Parathyroid adenoma (tissue), 2 donors: ENCODE measurements around the gene LDHAL6B.

ENCODE experiments used
- H2AFZ ChIP-seq: fragments of 300-600 bp; sonication (generic); one replicate; pipeline ENCODE4 v1.7.0; 2017; ENCODE audit warnings: antibody characterized with exemption, mild to moderate bottlenecking
- H3K27ac ChIP-seq: fragments of 300-600 bp; sonication (generic); one replicate; pipeline ENCODE4 v1.7.0; 2017
- H3K27me3 ChIP-seq: fragments of 300-600 bp; sonication (generic); one replicate; pipeline ENCODE4 v1.7.0; 2017; ENCODE audit warnings: low read length; ENCODE audit not compliant: control insufficient read depth, insufficient read depth
- H3K36me3 ChIP-seq: fragments of 300-600 bp; sonication (generic); one replicate; pipeline ENCODE4 v1.7.0; 2017; ENCODE audit warnings: low read length; ENCODE audit not compliant: control insufficient read depth, insufficient read depth
- H3K4me1 ChIP-seq: fragments of 300-600 bp; sonication (generic); one replicate; pipeline ENCODE4 v1.7.0; 2017; ENCODE audit warnings: control low read depth
- H3K4me2 ChIP-seq: fragments of 300-600 bp; sonication (generic); one replicate; pipeline ENCODE4 v1.7.0; 2017; ENCODE audit warnings: low read length
- H3K4me3 ChIP-seq: fragments of 300-600 bp; sonication (generic); one replicate; pipeline ENCODE4 v1.7.0; 2017; ENCODE audit warnings: low read depth, low read length
- H3K79me2 ChIP-seq: fragments of 300-600 bp; sonication (generic); one replicate; pipeline ENCODE4 v1.7.0; 2017; ENCODE audit warnings: control low read depth
- H3K9ac ChIP-seq: fragments of 300-600 bp; sonication (generic); one replicate; pipeline ENCODE4 v1.7.0; 2017; ENCODE audit warnings: mild to moderate bottlenecking
- H3K9me3 ChIP-seq: fragments of 300-600 bp; sonication (generic); one replicate; pipeline ENCODE4 v1.7.0; 2017; ENCODE audit warnings: low read length; ENCODE audit not compliant: control insufficient read depth
- CTCF ChIP-seq: fragments of 300-600 bp; sonication (generic); IDR thresholded peaks from one replicate; pipeline ENCODE4 v1.7.0; 2017; ENCODE audit warnings: antibody characterized with exemption, mild to moderate bottlenecking
- donor health status: primary hyperparathyroidism.

The LDHAL6B gene

GRCh38 chr15:59174835-59175831 is 31.5 kb upstream of the LDHAL6B start:
- Histone ChIP-seq H2AFZ (peak overlapping the region; percentile 56), H3K27ac (no peak overlapping the region), H3K9me3 (no peaks in the 10 kb centered on the region), H3K9ac (no peak overlapping the region), H3K27me3 (no peaks in the 10 kb centered on the region), H3K4me1 (no peaks in the 10 kb centered on the region), H3K79me2 (no peaks in the 10 kb centered on the region), H3K4me3 (no peak overlapping the region), H3K4me2 (no peak overlapping the region), H3K36me3 (no peaks in the 10 kb centered on the region)
- TF ChIP-seq CTCF = peak; percentile 29

- Histone ChIP-seq H3K36me3 (no peaks in the 10 kb centered on the region), H3K27ac (no peak overlapping the region), H3K27me3 (no peaks in the 10 kb centered on the region), H3K79me2 (no peaks in the 10 kb centered on the region), H3K9ac (no peak overlapping the region), H3K9me3 (no peaks in the 10 kb centered on the region), H3K4me1 (no peaks in the 10 kb centered on the region), H2AFZ (no peak overlapping the region), H3K4me3 (no peak overlapping the region), H3K4me2 (no peak overlapping the region)
- no peak for TF ChIP-seq CTCF
Measured at GRCh38 chr15:59176653-59177316, 29.9 kb upstream of the LDHAL6B start.

GRCh38 chr15:59177317-59177660 is 29.4 kb upstream of the LDHAL6B start:
- Histone ChIP-seq H3K27ac (no peak overlapping the region), H3K79me2 (no peaks in the 10 kb centered on the region), H3K9ac (no peak overlapping the region), H3K36me3 (no peaks in the 10 kb centered on the region), H3K9me3 (no peaks in the 10 kb centered on the region), H2AFZ (no peak overlapping the region), H3K4me1 (no peaks in the 10 kb centered on the region), H3K4me2 (no peak overlapping the region), H3K27me3 (no peaks in the 10 kb centered on the region), H3K4me3 (no peak overlapping the region)
- no peak for TF ChIP-seq CTCF

GRCh38 chr15:59178151-59178695 is 28.4 kb upstream of the LDHAL6B start:
- Histone ChIP-seq H3K9ac (no peak overlapping the region), H3K27ac (no peak overlapping the region), H3K4me1 (no peaks in the 10 kb centered on the region), H2AFZ (no peak overlapping the region), H3K9me3 (no peaks in the 10 kb centered on the region), H3K27me3 (no peaks in the 10 kb centered on the region), H3K4me2 (no peak overlapping the region), H3K4me3 (no peak overlapping the region), H3K79me2 (no peaks in the 10 kb centered on the region), H3K36me3 (no peaks in the 10 kb centered on the region)
- TF ChIP-seq CTCF = no peak
